NT2/D1 (cell line): ENCODE results near the gene KREMEN1.
"Not testable (repeated sequence)": the region's sequence is repeated elsewhere in the genome, so short reads cannot be mapped to it uniquely, and the experiment has no call there.

Experiments
- DNase-seq: peaks from one replicate; pipeline ENCODE4 v3.0.0-alpha.2; 2011; ENCODE audit warnings: low read depth, low spot score
- H3K27me3 ChIP-seq: 2 replicates; pipeline ENCODE4 v1.6.0; 2011; ENCODE audit warnings: mild to moderate bottlenecking; ENCODE audit not compliant: insufficient read length, insufficient read depth
- H3K36me3 ChIP-seq: 2 replicates; pipeline ENCODE4 v1.6.1; 2011; ENCODE audit warnings: mild to moderate bottlenecking, low read length, mixed read lengths; ENCODE audit not compliant: insufficient read depth, insufficient read length
- H3K4me1 ChIP-seq: 2 replicates; pipeline ENCODE4 v1.5.1; 2011; ENCODE audit not compliant: insufficient read depth, insufficient read length
- H3K4me3 ChIP-seq: 2 replicates; pipeline ENCODE4 v1.5.1; 2011; ENCODE audit warnings: low read depth; ENCODE audit not compliant: insufficient read length
- H3K9ac ChIP-seq: 2 replicates; pipeline ENCODE4 v1.6.0; 2011; ENCODE audit warnings: low read depth; ENCODE audit not compliant: insufficient read length
- H3K9me3 ChIP-seq: 2 replicates; pipeline ENCODE4 v1.5.1; 2011; ENCODE audit warnings: mild to moderate bottlenecking, low read length; ENCODE audit not compliant: insufficient read depth
- SUZ12 ChIP-seq: IDR thresholded peaks from 2 replicates; pipeline ENCODE4 v1.6.1; 2011; ENCODE audit not compliant: insufficient read length, insufficient read depth; ENCODE audit errors: extremely low read depth
- YY1 ChIP-seq: IDR thresholded peaks from 2 replicates; pipeline ENCODE4 v1.6.1; 2011; ENCODE audit not compliant: insufficient read length, insufficient read depth
- ZNF274 ChIP-seq: IDR thresholded peaks from 2 replicates; pipeline ENCODE4 v1.6.1; 2011; ENCODE audit warnings: mild to moderate bottlenecking, low read depth, low read length

The KREMEN1 gene

GRCh38 chr22:29031227-29032011 is 41.4 kb upstream of the KREMEN1 start:
- Histone ChIP-seq H3K27me3 (no peaks in the 10 kb centered on the region), H3K9me3 (no peaks in the 10 kb centered on the region), H3K4me1 (peaks cover 9% of the 10 kb centered on the region), H3K36me3 (peaks cover 6% of the 10 kb centered on the region), H3K4me3 (no peak overlapping the region), H3K9ac (peak overlapping the region; percentile 71)
- TF ChIP-seq YY1 = no peak
- TF ChIP-seq ZNF274 = no peak
- TF ChIP-seq SUZ12 = no peak
- peak; percentile 52 for DNase-seq

DNA sequence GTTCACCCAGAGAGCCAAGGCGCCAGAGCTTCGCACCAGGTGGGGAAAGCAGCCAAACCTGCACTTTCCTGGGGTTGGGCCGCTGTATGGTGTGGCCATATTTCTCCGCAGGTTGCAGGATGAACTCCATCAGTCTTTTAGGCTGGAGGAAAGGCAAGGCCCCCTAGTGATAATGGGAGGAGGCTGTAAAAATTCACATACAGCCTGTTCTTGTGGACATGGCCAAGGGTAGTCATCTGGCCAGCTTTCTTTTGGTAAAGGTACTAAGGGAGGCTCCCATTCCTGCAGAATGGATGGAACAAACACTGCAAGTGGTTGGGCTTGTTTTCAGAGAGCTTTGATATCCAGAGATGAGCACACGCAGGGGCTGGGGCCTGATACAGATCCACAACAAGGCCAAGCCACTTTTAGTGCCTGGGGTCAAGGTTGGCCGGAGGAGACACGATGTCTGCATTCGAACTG is 40.8 kb upstream of the KREMEN1 start:
- peaks cover 9% of the 10 kb centered on the region for H3K4me1 ChIP-seq
- DNase-seq = no peak
- no peaks in the 10 kb centered on the region for H3K9me3 ChIP-seq
- TF ChIP-seq YY1 = no peak
- no peak for TF ChIP-seq ZNF274
- TF ChIP-seq SUZ12 = no peak
- peak overlapping the region; percentile 71 for H3K9ac ChIP-seq
- no peak overlapping the region for H3K4me3 ChIP-seq
- H3K27me3 ChIP-seq = no peaks in the 10 kb centered on the region
- H3K36me3 ChIP-seq = no peaks in the 10 kb centered on the region

DNA sequence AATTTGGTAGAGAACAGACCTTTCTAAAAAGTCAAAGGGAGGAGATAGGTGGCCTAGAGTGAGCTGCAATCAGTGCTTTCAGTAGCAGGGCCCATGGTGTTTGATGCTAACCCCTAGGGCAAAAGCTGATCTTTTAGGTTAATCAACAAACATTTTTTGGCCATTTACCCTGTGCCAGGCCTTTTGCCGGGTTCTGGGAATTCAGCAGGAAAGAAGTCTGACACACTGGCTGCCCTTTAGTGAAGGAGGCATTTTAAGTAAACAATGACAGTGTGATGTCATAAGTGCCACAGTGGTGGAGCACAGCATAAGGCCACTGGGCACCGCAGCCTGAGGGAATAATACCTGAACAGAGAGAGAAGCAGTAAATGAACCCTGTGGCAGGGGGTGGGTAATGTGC is 40.3 kb upstream of the KREMEN1 start:
- no peak overlapping the region for H3K4me3 ChIP-seq
- no peak for DNase-seq
- H3K9me3 ChIP-seq = no peaks in the 10 kb centered on the region
- TF ChIP-seq YY1 (no peak), SUZ12 (no peak), ZNF274 (no peak)
- peaks cover 9% of the 10 kb centered on the region for H3K4me1 ChIP-seq
- no peaks in the 10 kb centered on the region for H3K27me3 ChIP-seq
- H3K36me3 ChIP-seq = no peaks in the 10 kb centered on the region
- H3K9ac ChIP-seq = no peak overlapping the region

DNA sequence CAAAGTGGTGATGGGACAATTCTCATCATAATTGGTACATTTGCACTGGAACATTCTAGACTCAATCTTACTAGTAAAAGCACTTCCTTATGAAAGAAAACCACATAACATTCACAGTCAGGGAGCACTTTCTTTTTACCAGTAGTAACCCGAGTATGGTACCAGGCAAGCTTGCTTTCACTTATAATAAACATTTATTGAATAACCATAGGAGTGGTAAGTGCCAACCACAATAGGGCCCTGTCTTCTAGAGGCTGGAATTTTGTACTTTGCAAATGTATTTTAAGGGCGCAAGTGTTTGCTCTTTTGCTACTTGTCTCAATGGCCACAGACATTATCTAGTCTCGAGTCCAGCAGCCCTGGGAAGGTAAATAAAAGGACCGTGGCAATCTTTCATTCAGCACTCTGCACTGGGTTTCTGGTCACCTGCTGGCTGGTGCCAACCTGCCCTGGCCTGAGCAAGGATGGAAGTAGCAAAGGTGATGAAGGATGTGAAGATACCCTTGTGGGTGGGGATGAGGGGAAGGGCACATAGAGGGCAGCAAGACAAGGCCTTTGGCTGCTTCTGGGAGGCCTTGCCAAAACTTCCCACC is 35.4 kb upstream of the KREMEN1 start:
- no peaks in the 10 kb centered on the region for H3K27me3 ChIP-seq
- TF ChIP-seq ZNF274 (no peak), YY1 (no peak), SUZ12 (no peak)
- DNase-seq = no peak
- no peaks in the 10 kb centered on the region for H3K36me3 ChIP-seq
- no peak overlapping the region for H3K4me3 ChIP-seq
- H3K4me1 ChIP-seq = peaks cover 3% of the 10 kb centered on the region
- H3K9me3 ChIP-seq = no peaks in the 10 kb centered on the region
- H3K9ac ChIP-seq = no peak overlapping the region

DNA sequence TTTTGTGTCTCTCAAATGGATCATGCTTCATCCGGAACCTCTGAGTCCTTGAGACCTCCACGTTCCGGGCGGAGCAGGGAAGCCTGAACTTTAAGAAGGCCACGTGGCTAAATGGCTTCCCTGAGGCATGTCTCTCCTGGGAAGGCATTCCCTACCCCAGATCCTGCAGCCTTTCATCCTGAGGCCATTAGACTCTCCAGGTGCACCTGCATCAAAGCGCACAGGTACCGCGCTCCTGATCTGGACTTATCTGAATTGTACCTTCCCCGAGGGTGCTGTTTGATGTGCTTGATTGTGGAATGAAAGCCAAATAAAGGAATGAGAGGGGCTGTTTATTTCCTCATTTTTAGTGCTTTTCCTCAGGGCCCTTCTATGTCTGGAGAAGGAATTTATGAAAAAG is 33.7 kb upstream of the KREMEN1 start:
- Histone ChIP-seq H3K4me1 (no peaks in the 10 kb centered on the region), H3K36me3 (peaks cover 11% of the 10 kb centered on the region), H3K9me3 (no peaks in the 10 kb centered on the region), H3K27me3 (no peaks in the 10 kb centered on the region), H3K4me3 (no peak overlapping the region), H3K9ac (no peak overlapping the region)
- no peak for DNase-seq
- TF ChIP-seq YY1 (no peak), ZNF274 (no peak)

DNA sequence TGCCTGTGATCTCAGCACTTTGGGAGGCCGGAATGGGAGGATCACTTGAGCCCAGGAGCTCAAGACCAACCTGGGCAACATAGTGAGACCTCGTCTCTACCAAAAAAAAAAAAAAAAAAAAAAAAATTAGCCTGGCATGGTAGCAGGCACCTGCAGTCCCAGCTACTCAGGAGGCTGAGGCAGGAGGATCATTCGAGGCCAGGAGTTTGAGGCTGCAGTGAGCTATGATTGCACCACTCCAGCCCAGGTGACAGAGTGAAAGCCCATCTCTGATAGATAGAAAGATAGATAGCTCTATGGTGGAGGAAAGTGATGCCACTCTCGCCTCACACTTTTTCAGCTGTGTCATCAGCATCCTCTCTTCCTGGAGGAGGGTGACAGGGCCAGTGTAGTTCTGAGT is 33.2 kb upstream of the KREMEN1 start:
- H3K4me1 ChIP-seq, DNase-seq, H3K4me3 ChIP-seq, H3K27me3 ChIP-seq, H3K9ac ChIP-seq, H3K9me3 ChIP-seq: not testable (repeated sequence)
- H3K36me3 ChIP-seq = peaks cover 17% of the 10 kb centered on the region

- Histone ChIP-seq H3K27me3 (no peaks in the 10 kb centered on the region), H3K9me3 (no peaks in the 10 kb centered on the region), H3K4me1 (no peaks in the 10 kb centered on the region), H3K36me3 (peaks cover 18% of the 10 kb centered on the region), H3K9ac (peak overlapping the region; percentile 28), H3K4me3 (no peak overlapping the region)
- DNase-seq = peak; percentile 57
- TF ChIP-seq SUZ12 = no peak
- no peak for TF ChIP-seq YY1
- TF ChIP-seq ZNF274 = no peak
Observed at GRCh38 chr22:29040385-29041275, 32.2 kb upstream of the KREMEN1 start.
